Left cardiac atrium (tissue), 4 donors: ENCODE results near the gene MTUS2. TPM values are rescaled to one million over a fixed set of nuclear protein-coding genes. Genes with fewer than 3 reads are reported as not detected.

ENCODE experiments used
- ATAC-seq, 2 donors: fragments of 200-7000 bp; cut with Tn5 transposase; one replicate each; pipeline ENCODE4 v1.9.1; 2020; ENCODE audit warnings: mild to moderate bottlenecking in 2 of 2, moderate library complexity in 2 of 2
- DNase-seq: peaks from one replicate; pipeline ENCODE4 v3.0.0-alpha.2; 2020
- intact Hi-C, 2 donors: fragments of 100-400 bp; cut with DNase I; formaldehyde crosslinking; loops; one replicate each; pipeline versions ENCODE4 v1.14.1 to v1.15.1; 2022 to 2023
- total RNA-seq, 2 donors: library from RNA; stranded (reverse); fragmentation: NEBNext Ultra II Directional; extraction: Animal tissue kit (Norgen Biotek cat#: 25700); gene quantifications; one replicate each; pipeline ENCODE4 v1.2.1, GENCODE V29; 2021
- donor health status: DM: no; HTN: yes; CAD: no.
- donor health status: DM: no; HTN: yes; CAD: no; lungs with severe emphysema.
- donor health status: DM: yes; HTN: yes; CAD: no.
- donor health status: Dilated cardiomyopathy.

The MTUS2 gene
- total RNA-seq, 2 donors from 2014 or later: 22.8 to 52.4 TPM

DNA sequence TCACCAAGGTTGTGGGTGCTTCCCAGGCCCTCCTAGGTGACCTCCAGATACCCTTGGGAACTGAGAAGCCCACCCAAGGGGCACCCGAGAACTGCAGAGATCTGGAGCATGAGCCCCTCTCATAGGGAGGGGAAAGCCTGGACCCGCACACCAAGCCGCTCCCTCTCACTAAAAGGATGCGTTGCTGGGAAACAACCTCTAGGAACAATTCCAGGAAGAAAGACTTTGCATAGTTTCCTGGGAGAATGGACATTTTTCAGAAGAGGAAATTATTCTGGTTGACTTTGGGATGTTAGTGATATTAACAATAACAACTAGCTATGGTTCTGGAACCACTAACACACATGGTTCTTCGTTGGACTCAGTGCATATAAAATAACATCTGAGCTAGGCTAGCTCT is 710.8 kb downstream of the MTUS2 start:
- ATAC-seq: no peak
- no peak for DNase-seq
- intact Hi-C loops: no loop called here

DNA sequence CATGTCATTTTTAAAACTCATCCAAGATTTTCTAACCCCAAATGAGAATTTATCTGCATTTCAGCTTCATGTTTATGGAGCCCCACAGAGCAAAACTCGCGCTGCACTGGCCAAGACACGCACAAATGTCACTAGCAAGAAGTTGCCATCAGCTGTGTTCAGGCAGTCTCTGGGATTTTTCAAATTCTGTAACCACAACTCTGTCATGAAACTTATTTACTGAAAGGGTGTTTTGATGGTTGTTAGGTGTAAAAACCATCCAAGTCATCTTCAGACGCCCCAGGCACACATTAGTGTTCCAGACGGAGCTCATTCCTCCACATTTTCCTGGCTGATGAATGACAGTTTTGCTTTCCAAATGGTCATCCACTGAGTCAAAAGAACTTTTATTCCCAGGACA is 712.0 kb downstream of the MTUS2 start:
- intact Hi-C loops: no loop called here
- DNase-seq (no peak), ATAC-seq (no peak)

DNA sequence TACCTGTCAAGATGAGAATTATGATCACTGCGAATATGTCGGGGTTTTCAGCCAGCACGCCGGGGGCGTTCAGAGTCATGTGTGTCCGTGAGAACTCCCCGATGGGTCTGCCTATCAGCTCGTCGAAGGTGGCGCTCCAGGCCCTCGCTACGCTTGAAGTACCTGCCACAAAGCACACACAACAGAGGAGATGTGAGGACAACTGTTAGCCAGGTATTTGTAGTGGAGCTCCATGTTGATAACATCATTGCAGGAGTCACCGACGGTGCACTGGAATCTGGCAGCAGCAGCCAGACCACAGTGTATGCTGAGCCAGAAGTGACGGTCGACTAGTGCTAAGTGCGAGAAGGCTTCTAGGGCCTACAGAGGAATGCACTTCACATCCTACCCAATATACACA is 712.7 kb downstream of the MTUS2 start:
- no peak for DNase-seq
- intact Hi-C loops: no loop called here
- no peak for ATAC-seq

DNA sequence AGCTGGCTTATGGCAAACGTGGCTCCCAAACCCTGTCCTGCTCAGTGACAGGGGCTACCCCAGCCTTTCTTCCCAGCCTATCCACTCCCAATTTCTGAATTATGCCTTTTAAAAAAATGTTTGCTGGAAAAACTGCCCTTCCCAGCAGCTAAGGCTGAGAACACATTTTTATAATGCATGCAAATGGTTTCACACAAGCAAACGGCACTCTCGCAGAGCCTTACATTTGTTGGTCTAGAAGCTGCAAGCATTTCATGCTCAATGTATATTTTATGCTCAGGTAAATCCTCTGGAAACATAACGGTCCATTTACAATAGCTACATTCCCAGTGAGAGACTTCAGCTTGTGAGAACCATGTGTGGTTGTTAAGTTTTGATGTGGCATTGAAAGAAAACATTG is 713.9 kb downstream of the MTUS2 start:
- intact Hi-C loops: no loop called here
- no peak for DNase-seq
- ATAC-seq: no peak

DNA sequence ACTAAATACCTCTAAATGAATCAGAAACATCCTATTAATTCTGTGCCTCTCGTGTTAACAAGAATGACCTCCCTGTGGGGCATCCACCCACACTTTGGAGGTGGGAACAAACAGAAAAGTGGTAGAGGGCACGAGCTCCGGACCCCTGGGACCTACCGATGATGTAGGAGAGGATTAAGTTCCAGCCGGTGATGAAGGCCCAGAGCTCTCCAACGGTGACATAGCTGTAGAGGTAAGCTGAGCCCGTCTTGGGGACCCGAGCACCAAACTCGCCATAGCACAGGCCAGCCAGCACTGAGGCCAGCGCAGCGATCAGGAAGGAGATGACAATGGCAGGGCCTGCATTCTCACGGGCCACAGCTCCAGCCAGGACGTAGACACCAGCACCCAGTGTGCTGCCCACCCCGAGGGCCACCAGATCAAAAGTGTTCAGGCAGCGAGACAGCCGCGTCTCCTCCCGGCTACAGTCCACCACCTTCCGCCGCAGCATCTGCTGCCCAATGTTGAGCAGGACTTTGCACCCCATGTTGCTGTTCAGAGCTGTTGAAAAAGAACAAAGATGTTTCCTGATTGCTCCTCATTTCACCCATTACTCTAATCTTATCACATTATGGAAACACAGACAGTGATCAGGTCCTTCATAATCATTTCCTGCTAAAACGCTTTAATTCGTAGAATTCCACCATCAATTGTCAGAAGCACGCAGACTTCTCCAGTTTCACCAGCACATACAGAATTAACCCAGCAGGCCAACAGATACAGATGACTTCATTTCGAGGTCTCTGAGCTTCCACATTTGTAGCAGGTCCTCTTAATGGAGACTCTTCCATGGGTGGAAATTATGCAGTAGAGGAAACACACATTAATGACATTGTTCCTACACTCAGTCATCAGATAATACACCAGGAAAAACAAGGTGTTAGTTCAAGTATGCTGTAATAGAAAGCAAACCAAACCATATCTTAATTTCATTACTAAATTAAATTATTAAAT is 715.8 kb downstream of the MTUS2 start:
- no peak for DNase-seq
- intact Hi-C loops: no loop called here
- no peak for ATAC-seq

DNA sequence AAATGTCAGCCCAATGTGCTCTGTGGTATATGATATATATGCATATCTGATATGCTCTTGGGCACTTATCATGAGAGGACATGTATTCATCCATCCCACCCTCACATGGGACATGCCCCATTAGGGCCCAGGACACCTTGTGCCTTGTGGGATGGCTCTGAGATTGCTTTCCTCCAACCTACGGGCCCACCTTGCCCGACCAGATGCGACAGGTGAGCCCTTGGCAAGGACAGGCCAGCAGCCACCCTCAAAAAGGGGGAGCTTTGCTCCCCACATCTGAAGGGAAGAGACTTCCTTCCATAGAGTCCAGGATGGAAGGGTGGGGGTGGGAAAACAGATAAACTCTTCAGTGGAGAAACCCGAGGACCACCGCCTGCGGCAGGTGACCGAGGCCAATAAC is 716.7 kb downstream of the MTUS2 start:
- ATAC-seq: no peak

DNA sequence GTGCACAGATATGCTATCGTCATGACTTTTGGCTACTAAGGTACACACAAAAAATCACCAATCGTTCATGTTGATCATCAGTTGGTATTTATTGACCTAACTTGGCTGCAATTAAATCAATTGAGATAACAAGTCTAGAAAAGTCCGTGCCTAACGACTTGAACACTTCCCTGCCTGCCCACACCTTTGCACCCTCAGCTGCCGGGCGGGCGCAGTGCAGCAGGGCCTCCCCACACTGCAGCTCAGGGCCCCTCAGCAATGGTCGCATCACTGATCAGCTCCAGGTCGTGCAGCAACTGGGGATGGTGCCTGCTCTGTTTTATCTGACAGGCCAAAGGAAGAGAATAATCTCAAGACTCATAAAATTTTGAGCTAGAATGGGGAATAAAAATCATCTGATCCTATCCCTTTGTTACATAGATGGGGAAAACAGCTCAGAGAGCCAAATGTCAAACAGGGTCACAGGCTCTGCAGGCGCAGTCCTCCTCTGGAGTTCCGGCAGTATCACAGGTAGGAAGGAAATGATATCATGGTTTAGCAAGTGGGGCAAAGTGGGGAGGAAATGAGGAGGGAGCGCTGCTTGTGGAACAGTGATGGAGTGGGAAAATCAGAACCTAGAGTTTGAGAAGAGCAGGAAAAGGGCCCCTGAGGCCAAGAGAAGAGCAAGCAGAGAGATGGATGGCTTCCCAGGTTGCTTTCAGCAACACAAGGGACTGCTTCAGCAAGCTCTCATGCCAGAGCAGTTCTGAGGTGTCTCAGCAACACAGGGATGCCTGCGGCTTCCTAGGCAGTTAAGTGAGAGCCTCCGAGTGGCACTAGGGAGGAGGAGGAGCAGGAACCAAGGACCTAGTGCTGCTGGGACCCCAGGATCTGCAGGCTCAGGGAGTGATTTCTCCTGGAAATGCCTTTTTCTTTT is 717.9 kb downstream of the MTUS2 start:
- DNase-seq (no peak), ATAC-seq (no peak)
- intact Hi-C loops: no loop called here

More for the DNA sequence above, 716.7 kb downstream of the MTUS2 start:
- DNase-seq: no peak
- intact Hi-C loops: no loop called here

DNA sequence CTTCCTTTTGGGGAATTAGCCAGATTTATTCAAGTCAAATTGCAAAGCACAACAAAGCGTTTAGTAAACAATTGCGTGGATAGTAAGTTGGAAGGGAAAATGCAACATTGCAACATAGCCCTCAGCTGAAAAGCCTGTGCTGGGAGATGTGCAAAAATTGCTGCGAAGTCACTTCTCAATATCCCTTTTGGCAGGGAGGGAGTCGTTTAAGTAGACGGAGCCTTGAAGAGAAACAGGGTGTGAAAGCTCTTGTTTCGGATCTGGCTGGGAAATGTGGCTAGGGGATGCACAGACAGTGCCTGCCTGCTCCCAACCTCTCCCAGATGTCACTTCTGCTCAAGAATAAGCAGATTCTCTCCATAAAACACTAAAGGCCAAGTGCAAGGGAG is 718.5 kb downstream of the MTUS2 start:
- no peak for ATAC-seq
- no peak for DNase-seq
- intact Hi-C loops: no loop called here

DNA sequence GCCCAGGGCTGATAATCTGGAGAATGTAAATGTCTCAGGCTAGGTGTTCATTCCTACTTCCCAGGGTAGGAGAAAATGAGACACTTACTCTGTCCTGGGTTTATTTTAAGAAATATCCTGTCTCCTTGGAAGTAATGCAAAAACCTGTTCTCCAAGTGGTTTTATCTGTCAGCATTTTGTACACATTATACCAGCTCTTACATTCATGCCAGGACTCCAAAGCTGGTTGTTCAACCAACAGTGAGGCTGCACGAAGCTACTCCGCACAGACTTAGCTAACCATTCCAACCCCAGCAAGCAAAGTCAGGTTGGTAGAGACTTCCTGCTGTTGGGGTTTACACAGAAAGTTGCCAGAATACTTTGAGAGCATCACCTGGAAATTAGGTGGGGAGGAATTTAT is 719.7 kb downstream of the MTUS2 start:
- ATAC-seq (no peak), DNase-seq (no peak)
- intact Hi-C loops: no loop called here

DNA sequence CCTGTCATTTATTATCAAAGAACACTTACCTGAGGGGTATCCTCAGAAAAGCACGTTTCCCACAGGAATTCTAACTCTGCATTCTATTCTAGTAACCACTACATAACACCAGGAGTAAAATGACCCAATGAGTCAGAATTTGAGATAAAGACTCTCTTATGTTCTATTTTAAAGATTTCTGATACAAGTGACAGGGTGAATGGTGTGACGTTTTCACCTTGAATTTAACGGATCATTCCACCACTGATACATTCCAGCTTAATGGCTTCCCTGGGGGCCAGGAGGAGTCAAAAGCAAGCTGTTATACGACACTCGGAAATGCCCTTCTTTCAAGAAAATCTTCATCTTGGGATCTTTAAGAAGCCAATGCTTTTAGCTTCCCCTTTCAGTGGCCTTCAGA is 720.2 kb downstream of the MTUS2 start:
- DNase-seq: no peak
- intact Hi-C loops: no loop called here
- ATAC-seq: no peak

DNA sequence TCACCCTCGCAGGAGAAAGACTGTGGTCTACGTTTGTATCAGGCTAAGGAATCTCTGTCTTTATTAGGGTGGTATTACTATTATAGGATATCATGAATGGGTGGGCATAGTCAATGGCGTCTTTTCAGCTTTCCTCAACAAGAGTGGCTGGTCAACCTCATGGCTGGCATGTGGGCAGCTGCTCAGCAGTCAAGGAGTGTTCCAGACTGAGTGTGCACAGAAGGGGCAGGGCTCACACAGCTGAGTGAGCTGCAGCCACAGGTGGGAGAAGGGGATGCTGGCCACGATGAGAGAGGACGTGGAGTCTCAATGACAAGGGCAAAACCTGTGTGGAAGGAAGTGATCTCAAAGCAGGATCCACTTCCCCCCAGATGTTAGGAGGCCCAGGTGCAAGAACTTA is 720.7 kb downstream of the MTUS2 start:
- ATAC-seq: no peak
- intact Hi-C loops: no loop called here
- DNase-seq: no peak

DNA sequence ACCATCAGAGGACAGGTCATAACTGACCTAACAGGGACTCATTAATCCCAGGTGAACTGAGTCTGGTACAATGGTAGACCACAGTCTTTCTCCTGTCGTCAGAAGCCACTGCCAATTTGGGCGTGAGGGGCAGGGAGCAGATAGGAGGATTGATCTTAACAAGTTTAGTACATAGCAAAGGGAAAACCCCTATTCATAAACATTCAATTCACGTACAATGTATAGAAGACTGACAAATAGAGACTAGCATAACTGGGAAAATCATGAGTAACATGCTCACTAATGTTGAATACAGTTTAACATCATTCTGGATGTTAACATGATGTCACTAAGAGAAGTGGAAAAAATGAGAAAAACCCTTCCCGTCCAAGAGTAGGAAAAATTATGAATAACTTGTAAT is 721.3 kb downstream of the MTUS2 start:
- no peak for ATAC-seq
- intact Hi-C loops: no loop called here
- DNase-seq: no peak

DNA sequence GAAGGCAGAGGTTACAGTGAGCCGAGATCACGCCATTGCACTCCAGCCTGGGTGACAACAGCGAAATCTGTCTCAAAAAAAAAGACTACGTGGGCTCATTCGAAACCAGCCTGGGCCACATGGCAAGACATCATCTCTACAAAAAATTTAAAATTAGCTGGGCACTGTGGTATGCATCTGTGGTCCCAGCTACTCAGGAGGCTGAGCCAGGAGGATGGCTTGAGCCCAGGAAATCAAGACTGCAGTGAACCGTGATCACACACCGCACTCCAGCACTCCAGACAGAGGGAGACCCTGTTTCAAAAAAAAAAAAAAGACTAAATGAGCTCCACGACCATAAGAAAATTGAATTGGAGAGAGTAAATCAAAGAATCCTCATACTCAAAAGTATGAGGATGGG is 722.2 kb downstream of the MTUS2 start:
- no peak for DNase-seq
- intact Hi-C loops: no loop called here
- no peak for ATAC-seq

DNA sequence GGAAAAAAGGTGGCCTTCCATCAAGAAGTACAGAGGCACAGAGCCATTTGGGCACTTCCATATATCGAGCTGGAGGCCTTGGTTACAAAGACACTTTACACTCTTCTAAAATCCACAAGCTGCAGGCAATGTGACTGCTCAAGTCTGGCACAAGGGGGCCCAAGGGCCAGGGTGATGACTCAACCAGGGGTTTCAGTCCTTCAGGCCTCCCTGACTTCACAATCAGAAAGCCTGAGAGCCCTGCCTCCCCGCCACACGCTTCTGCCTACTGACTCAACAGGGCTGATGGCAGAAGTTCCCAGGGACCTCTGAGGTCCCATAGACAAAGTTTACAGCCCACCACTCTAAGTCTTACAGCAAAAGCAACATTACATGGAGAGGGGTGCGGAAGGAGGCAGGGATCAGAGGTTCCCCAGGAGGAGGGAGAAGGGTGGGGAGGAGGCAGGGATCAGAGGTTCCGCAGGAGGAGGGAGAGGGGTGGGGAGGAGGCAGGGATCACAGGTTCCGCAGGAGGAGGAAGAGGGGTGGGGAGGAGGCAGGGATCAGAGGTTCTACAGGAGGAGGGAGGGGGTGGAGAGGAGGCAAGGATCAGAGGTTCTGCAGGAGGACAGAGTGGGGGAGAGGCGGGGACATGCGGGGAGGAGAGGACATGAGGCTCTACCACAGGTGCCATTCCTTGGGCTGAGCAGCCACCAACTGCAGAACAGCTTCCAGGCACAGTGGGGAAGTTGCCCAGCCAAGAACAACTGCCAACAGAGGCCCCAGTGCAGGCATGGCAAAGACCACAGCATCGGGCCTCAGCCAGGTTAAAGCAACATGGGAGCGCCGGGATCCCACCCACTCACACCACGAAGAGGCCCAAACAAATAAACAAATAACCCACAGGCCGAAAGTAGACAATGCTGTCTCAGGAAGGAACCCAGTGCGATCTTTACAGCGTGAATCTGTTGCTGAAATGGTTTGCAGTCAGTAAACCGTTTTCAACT is 723.4 kb downstream of the MTUS2 start:
- DNase-seq: no peak
- intact Hi-C loops: no loop called here
- ATAC-seq: no peak

DNA sequence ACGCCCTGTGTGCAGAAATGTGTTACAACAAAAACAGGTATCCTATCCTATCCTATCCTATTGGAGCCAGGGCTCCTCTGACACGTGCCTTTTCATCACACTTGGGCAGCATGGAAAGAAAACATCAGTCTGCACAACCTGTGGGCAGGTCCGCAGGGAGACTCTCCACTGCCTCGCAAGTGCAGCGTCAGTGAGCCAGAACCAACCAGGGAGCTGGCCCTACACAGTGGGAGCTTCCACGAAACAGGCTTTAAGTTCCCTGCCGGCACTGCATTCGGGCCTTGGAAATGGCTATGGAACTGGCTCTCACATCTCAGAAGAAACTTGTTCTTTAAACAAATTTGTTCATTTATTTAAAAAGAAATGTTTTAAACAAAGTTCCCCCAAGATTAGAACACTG is 725.8 kb downstream of the MTUS2 start:
- intact Hi-C loops: no loop called here
- ATAC-seq (no peak), DNase-seq (no peak)

DNA sequence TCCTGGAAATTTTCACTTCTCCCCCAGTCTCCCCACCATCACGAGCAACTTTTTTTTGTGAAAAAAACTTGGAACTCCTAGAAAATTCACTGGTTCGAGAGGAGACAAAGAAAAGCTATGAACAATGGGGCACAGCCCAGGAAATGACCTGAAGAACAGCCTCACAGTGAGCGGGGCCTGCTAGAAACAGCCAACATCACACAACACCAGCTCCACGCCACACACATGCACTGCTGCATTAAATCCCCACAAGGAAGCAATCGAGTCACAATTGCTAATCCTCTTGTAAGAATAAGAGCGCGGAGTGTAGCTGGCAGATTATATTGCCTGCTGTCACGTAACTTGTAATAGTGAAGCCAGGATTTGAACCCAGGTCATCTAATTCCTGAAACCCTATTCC is 726.5 kb downstream of the MTUS2 start:
- ATAC-seq: no peak

DNA sequence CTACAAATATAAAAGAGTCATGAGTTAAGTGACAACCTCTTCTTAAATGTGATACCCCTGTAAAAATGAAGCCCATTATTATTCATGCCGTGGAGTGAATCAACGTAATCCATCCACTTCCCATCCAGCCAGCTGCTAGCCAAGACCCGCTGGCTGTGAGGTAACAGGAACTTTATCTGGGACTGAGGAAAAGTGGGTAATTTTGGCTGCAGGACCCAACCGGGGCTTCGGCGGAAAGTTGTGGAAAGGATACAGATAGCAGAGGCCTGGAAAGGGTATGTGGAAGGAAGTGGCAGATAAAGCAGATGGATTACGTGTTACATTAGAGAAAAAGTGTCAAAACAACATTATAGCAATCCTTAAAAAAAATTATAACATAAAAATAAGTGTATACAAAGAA is 727.0 kb downstream of the MTUS2 start:
- DNase-seq (peak; percentile 48), ATAC-seq (peak; percentile 63 to 67)
- intact Hi-C loops: no loop called here

More for the DNA sequence above, 726.5 kb downstream of the MTUS2 start:
- intact Hi-C loops: no loop called here
- no peak for DNase-seq

DNA sequence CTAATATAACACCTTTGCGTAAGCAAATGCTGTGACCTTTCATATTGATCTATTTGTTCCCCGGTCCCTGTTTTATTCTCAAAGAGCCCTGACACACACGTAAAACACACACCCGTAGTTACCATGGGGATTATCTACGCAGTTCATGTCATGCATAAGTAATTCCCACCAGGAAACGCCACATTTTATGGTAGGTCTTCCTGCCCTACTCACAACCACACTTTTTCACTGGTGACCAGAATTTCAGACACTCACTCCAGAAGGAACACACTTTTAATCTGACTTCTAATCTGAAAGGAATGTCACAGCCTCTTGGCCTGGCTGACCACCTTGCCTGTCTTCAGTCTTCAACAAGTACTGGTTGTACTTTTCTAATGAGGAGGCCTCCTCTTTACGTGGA is 728.6 kb downstream of the MTUS2 start:
- DNase-seq (no peak), ATAC-seq (no peak)
- intact Hi-C loops: no loop called here

DNA sequence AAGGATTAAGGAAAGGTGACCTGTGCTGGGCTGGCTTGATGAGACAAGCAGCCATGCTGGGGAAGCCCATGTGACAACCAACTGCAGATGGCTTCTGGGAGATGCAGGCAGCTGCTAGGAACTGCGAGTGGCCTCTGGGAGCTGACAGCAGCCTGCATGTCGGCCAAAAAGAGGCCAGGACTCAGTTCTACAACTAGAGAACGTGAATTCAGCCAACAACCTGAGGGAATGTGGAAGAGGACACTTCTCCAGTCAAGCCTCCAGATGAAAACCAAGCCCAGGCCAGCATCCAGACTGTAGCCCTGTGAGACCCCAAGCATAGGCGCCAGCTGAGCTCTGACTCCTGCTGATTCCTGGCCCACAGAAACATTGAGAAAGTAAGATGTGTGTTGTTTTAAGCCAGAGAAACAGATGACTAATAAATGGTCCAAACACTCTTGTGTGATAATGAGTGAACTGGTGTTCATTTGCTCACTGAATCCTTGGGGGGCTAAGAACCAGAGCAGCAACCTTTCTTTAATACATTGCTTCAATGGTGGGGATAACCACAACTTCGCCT is 730.4 kb downstream of the MTUS2 start:
- no peak for ATAC-seq
- no peak for DNase-seq
- intact Hi-C loops: no loop called here
